Neutrophil (primary cell): ENCODE measurements around the gene PRKACA.

Source experiments
- H3K27ac ChIP-seq: fragments of 200-600 bp; sonication (generic); 2 replicates; pipeline ENCODE4 v1.5.1; 2016; ENCODE audit warnings: mild to moderate bottlenecking, moderate library complexity
- H3K27me3 ChIP-seq: fragments of 200-600 bp; sonication (generic); 2 replicates; pipeline ENCODE4 v1.6.0; 2016; ENCODE audit warnings: mild to moderate bottlenecking
- H3K36me3 ChIP-seq: fragments of 200-600 bp; sonication (generic); 2 replicates; pipeline ENCODE4 v1.5.1; 2017
- H3K4me1 ChIP-seq, 2 experiments: fragments of 200-600 bp in 1 of 2; sonication (generic) in 1 of 2; 1 replicate in 1 of 2; 2 replicates in 1 of 2; pipeline versions ENCODE4 v1.5.1 to v1.6.1; 2013 to 2016; ENCODE audit warnings: low read depth in 1 of 2, low read length in 1 of 2, mild to moderate bottlenecking in 1 of 2, moderate library complexity in 1 of 2; ENCODE audit not compliant: control insufficient read depth in 1 of 2, insufficient read depth in 1 of 2
- H3K4me3 ChIP-seq, 2 experiments: fragments of 200-600 bp in 1 of 2; sonication (generic) in 1 of 2; 1 replicate in 1 of 2; 2 replicates in 1 of 2; pipeline ENCODE4 v1.5.1; 2013 to 2016; ENCODE audit warnings: low read depth in 1 of 2, low read length in 1 of 2, mild to moderate bottlenecking in 1 of 2, moderate library complexity in 1 of 2
- H3K9me3 ChIP-seq: fragments of 200-600 bp; sonication (generic); 2 replicates; pipeline ENCODE4 v1.5.1; 2016
- TF ChIP-seq, protein P1 (sequence below): fragments of 200-600 bp; sonication (generic); IDR thresholded peaks from 2 replicates; pipeline ENCODE4 v1.5.1; 2016; ENCODE audit warnings: antibody characterized with exemption

PRKACA gene

DNA sequence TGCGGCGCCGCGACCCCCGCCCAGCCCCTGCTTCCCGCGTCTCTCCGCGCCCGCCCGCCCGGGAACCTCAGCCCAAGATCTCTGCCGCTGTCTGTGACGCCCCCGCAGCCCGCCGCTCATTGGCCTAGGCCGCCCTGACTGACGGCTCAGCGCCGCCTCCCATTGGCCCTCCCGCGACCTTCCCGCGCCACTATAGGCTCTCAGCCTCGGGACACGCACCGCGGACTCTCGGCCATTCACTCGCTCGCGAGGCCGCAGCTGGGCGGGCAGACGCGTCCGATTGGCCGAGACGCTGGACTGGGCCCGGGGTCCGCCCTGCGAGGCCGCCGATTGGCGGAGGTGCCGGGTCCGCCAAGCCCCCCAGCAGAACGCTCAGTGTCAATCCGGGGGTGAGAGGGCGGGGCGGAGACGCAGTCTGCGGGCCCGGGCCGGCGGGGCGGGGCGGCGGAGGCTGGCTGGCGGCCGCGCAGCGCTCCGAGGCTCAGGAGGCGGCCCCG lies at the start of gene PRKACA:
PRKACA (minus strand) TSS at position 95 of the 497 bp plus-strand sequence. CDS start 215 bp downstream, outside the sequence.
- Histone ChIP-seq H3K4me1 (peaks cover 64 to 68% of the 10 kb centered on the region in 2 experiments), H3K27me3 (no peaks in the 10 kb centered on the region), H3K9me3 (no peaks in the 10 kb centered on the region), H3K36me3 (peaks cover 8% of the 10 kb centered on the region), H3K27ac (peak within 1 kb of the TSS; percentile 97), H3K4me3 (peak within 1 kb of the TSS; percentile 76 to 89)
- TF ChIP-seq, protein P1, sequence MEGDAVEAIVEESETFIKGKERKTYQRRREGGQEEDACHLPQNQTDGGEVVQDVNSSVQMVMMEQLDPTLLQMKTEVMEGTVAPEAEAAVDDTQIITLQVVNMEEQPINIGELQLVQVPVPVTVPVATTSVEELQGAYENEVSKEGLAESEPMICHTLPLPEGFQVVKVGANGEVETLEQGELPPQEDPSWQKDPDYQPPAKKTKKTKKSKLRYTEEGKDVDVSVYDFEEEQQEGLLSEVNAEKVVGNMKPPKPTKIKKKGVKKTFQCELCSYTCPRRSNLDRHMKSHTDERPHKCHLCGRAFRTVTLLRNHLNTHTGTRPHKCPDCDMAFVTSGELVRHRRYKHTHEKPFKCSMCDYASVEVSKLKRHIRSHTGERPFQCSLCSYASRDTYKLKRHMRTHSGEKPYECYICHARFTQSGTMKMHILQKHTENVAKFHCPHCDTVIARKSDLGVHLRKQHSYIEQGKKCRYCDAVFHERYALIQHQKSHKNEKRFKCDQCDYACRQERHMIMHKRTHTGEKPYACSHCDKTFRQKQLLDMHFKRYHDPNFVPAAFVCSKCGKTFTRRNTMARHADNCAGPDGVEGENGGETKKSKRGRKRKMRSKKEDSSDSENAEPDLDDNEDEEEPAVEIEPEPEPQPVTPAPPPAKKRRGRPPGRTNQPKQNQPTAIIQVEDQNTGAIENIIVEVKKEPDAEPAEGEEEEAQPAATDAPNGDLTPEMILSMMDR = peak; percentile 35

DNA sequence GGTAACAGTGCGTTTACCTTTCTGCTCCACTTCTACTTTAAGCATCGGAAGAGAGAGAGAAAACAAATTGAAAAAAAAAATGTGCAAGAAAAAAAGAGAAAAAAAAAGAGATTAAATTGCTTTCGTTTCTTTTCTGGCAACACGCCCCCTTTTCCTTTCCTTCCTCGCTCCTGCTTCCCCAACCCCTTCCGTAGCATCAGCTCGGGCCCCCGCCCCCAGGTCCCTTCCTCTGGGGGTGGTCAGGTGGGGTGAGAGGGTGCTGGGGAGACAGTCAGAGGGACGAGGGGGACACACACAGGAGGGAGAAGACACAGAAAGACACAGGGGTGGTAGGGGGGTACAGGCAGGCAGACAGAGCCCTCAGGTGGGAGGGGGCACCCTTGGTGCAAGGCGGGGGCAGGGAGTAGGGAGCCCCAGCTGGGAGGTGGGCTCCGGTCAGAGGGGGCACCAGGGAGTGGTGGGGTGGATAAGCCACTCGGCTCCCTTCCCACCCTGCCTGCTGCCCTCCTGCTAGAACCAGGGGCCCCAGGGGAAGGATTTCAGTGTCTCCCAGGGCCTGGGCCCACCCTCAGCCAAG lies 49.5 kb upstream of the PRKACA start:
- TF ChIP-seq, protein P1 = no peak
- Histone ChIP-seq H3K27me3 (peaks cover 47% of the 10 kb centered on the region), H3K36me3 (no peaks in the 10 kb centered on the region), H3K27ac (no peak overlapping the region), H3K9me3 (no peaks in the 10 kb centered on the region), H3K4me3 (no peak overlapping the region), H3K4me1 (peaks cover 0 to 12% of the 10 kb centered on the region in 2 experiments)

DNA sequence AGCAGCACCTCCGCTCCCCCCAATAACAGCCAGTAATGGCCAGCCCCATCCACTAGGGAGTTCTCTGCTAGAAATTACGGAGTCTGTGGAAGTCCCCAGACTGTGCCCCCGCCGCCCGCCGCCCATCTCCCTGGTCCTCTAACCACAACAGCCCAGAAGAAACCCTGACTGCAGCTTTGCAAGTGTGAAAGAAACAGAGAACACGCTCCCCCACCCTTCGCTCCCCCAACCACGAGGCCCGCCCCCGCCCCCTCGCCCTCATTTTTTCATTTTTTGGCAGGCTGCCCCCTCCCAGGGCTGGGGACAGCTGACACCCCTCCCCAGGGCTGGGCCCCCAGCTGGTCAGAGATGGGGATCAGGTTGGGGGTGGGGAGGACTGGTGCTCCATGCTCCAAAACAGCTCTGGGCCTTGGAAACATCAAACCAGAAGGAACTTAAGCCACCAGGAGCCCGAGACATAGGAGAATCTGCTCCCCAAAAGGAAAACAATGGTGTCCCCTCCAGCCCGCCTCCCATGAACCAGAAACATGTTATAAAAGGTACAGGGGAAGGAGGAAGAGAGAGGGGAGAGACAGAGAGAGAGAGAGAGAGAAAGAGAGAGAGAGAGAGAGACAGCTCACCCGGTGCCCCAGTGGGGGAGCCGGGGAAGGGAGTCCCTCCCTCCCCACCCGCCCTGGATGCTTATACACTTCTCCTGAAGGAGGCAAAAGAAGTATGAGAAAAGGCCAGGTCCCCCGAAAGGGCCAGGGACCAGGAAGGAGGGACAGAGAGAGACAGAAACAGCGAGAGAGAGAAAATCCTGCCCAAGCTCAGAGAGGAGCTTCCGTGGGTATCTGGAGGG lies 48.6 kb upstream of the PRKACA start:
- H3K4me1 ChIP-seq = peaks cover 0 to 12% of the 10 kb centered on the region in 2 experiments
- H3K27me3 ChIP-seq = peaks cover 47% of the 10 kb centered on the region
- TF ChIP-seq, protein P1 = no peak
- no peak overlapping the region for H3K4me3 ChIP-seq
- no peaks in the 10 kb centered on the region for H3K9me3 ChIP-seq
- no peaks in the 10 kb centered on the region for H3K36me3 ChIP-seq
- no peak overlapping the region for H3K27ac ChIP-seq

DNA sequence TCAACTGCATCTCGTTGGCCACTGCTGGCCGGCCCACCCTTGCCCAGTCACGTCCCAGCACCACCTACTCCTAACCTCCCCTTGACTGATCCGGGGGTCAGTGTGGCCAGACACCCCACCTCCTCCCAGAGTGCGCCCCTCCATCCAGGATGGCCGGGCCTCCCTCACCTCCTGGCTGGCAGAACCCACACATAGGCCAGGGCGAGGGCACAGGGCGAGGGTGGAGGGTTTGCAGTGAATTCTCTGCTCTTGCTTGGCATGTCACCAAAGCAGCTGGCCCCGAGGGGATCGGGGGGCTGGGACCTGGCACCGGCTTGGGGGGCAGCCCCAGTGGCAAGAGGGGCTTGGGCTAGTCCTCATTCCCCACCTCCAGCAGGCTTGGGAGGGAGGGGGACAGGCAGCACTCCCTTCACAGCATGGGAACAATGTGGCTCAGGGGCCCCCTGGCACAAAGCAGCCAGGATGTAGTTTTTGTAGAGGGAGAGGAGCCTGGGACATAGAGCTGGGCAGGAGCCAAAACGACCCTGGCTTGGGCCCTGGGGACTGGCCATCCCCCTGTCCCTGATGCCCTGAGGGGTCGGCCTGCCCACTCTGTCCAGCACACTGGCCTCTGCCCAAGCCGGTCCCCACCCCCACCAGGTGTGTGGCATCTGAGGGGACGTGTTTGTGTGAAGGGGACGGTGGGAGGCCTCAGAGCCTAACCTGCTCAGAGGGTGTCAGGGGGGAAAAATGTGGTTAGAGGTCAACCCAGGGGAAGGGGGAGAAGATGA lies 47.3 kb upstream of the PRKACA start:
- Histone ChIP-seq H3K27me3 (peaks cover 47% of the 10 kb centered on the region), H3K27ac (no peak overlapping the region), H3K4me3 (no peak overlapping the region), H3K9me3 (no peaks in the 10 kb centered on the region), H3K36me3 (no peaks in the 10 kb centered on the region), H3K4me1 (peaks cover 0 to 12% of the 10 kb centered on the region in 2 experiments)
- TF ChIP-seq, protein P1 = no peak

DNA sequence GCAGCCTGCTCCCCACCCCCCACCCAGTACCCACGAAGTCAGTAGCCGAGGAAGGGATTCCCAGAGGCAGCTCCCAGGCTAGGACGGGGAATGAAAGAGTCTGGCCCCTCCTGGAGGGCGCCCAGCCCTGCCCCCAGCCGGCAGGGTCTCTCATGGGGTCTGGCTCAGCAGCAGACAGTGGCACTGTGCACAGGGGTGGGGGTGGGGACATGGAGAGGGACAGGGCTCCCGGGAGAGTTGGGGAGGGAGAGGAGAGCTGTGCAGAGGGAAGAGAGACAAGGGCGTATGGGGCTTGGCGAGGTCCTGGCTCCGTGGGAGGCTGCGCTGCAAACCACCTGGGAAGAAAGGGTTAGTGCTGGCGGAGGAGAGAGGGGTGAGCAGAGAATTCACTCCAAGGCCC lies 46.5 kb upstream of the PRKACA start:
- Histone ChIP-seq H3K9me3 (no peaks in the 10 kb centered on the region), H3K27me3 (peaks cover 47% of the 10 kb centered on the region), H3K36me3 (no peaks in the 10 kb centered on the region), H3K27ac (no peak overlapping the region), H3K4me3 (no peak overlapping the region), H3K4me1 (peaks cover 0 to 12% of the 10 kb centered on the region in 2 experiments)
- TF ChIP-seq, protein P1 = no peak
